Neuronal stem cell (in vitro differentiated cells): Measurements from ENCODE around the gene PCED1B.

ENCODE experiments used
- DNase-seq: peaks from one replicate; pipeline ENCODE4 v3.0.0-alpha.2; 2013; ENCODE audit warnings: low spot score
- H2AFZ ChIP-seq: one replicate; pipeline ENCODE4 v1.6.1; 2013; ENCODE audit warnings: mild to moderate bottlenecking, low read length, inconsistent platforms
- H2AK5ac ChIP-seq: 2 replicates; pipeline ENCODE4 v1.6.1; 2013; ENCODE audit warnings: low read depth, mild to moderate bottlenecking, inconsistent platforms, low read length, moderate library complexity, mixed read lengths
- H2BK120ac ChIP-seq: 2 replicates; pipeline ENCODE4 v1.6.1; 2013; ENCODE audit warnings: low read depth, mild to moderate bottlenecking, inconsistent platforms, low read length, moderate library complexity, mixed read lengths
- H2BK12ac ChIP-seq: one replicate; pipeline ENCODE4 v1.6.1; 2013; ENCODE audit warnings: low read length, inconsistent platforms
- H2BK15ac ChIP-seq: 2 replicates; pipeline ENCODE4 v1.6.1; 2013; ENCODE audit warnings: mild to moderate bottlenecking, low read length, inconsistent platforms, mixed read lengths
- H2BK5ac ChIP-seq: one replicate; pipeline ENCODE4 v1.6.1; 2013; ENCODE audit warnings: inconsistent platforms, mild to moderate bottlenecking, low read length, moderate library complexity
- H3K14ac ChIP-seq: one replicate; pipeline ENCODE4 v1.6.1; 2013; ENCODE audit warnings: low read length, inconsistent platforms
- H3K18ac ChIP-seq: 2 replicates; pipeline ENCODE4 v1.6.1; 2013; ENCODE audit warnings: low read length, inconsistent platforms
- H3K23ac ChIP-seq: 2 replicates; pipeline ENCODE4 v1.6.1; 2013; ENCODE audit warnings: low read depth, mild to moderate bottlenecking, mixed read lengths, low read length, inconsistent platforms; ENCODE audit not compliant: poor library complexity
- H3K27ac ChIP-seq: replicated peaks from 3 replicates; pipeline ENCODE4 v1.5.1; 2013; ENCODE audit warnings: low read length, inconsistent platforms
- H3K27me3 ChIP-seq, 3 experiments: 2 replicates each; pipeline ENCODE4 v1.6.1; 2013; ENCODE audit warnings: low read length in 3 of 3, mild to moderate bottlenecking in 2 of 3, inconsistent platforms in 1 of 3, low read depth in 1 of 3, mixed read lengths in 1 of 3, moderate library complexity in 1 of 3; ENCODE audit not compliant: control insufficient read depth in 3 of 3, insufficient read depth in 3 of 3
- H3K36me3 ChIP-seq, 2 donors: replicated peaks in 1 of 2; 2 replicates each; pipeline ENCODE4 v1.6.1; 2013; ENCODE audit warnings: low read length in 2 of 2; ENCODE audit not compliant: control insufficient read depth in 2 of 2, insufficient read depth in 2 of 2
- H3K4ac ChIP-seq: 2 replicates; pipeline ENCODE4 v1.6.1; 2013; ENCODE audit warnings: inconsistent platforms, mild to moderate bottlenecking, low read length, moderate library complexity
- H3K4me1 ChIP-seq, 2 donors: 1 replicate in 1 of 2; 2 replicates in 1 of 2; pipeline ENCODE4 v1.6.1; 2013; ENCODE audit warnings: low read length in 2 of 2, low read depth in 1 of 2; ENCODE audit not compliant: control insufficient read depth in 2 of 2, insufficient read depth in 1 of 2
- H3K4me2 ChIP-seq: one replicate; pipeline ENCODE4 v1.6.1; 2013; ENCODE audit warnings: mild to moderate bottlenecking, low read length, inconsistent platforms; ENCODE audit not compliant: insufficient read depth, poor library complexity, severe bottlenecking
- H3K4me3 ChIP-seq, 2 donors: 2 replicates each; pipeline ENCODE4 v1.5.1; 2013; ENCODE audit warnings: low read length in 2 of 2, mild to moderate bottlenecking in 2 of 2, inconsistent platforms in 1 of 2, moderate library complexity in 1 of 2
- H3K79me1 ChIP-seq: one replicate; pipeline ENCODE4 v1.6.1; 2013; ENCODE audit warnings: low read depth, mild to moderate bottlenecking, inconsistent platforms, low read length, moderate library complexity
- H3K9ac ChIP-seq: one replicate; pipeline ENCODE4 v1.6.1; 2013; ENCODE audit warnings: mild to moderate bottlenecking, low read depth, low read length, inconsistent platforms; ENCODE audit not compliant: poor library complexity
- H3K9me3 ChIP-seq, 2 donors: replicated peaks in 1 of 2; 2 replicates each; pipeline versions ENCODE3 to v1.6.1; 2013; ENCODE audit warnings: low read length in 2 of 2, mild to moderate bottlenecking in 2 of 2, inconsistent platforms in 1 of 2, low read depth in 1 of 2, mixed read lengths in 1 of 2, moderate library complexity in 1 of 2; ENCODE audit not compliant: control insufficient read depth in 2 of 2, insufficient read depth in 1 of 2
- H4K8ac ChIP-seq: one replicate; pipeline ENCODE4 v1.6.1; 2013; ENCODE audit warnings: low read depth, mild to moderate bottlenecking, inconsistent platforms, low read length, moderate library complexity
- H4K91ac ChIP-seq: one replicate; pipeline ENCODE4 v1.6.1; 2013; ENCODE audit warnings: low read length, low read depth, mild to moderate bottlenecking, inconsistent platforms; ENCODE audit not compliant: poor library complexity
- WGBS, 2 donors: extraction: QIAGEN DNeasy Blood & Tissue Kit; methylation state at CpG; one replicate each; pipeline ENCODE4 v1.1.7; 2013; ENCODE audit warnings: missing lambda C conversion rate in 2 of 2, mixed read lengths in 1 of 2; ENCODE audit not compliant: insufficient read length in 2 of 2, insufficient replicate concordance in 1 of 2; ENCODE audit errors: extremely low coverage in 2 of 2; 5-methylcytosine and 5-hydroxymethylcytosine counted together

PCED1B gene

GRCh38 chr12:47224563-47225133 lies 145.2 kb downstream of the PCED1B start:
- Histone ChIP-seq H3K14ac (no peak overlapping the region), H3K27me3 (no peaks in the 10 kb centered on the region), H4K91ac (no peak overlapping the region), H2BK15ac (no peak overlapping the region), H3K36me3 (no peaks in the 10 kb centered on the region), H3K27ac (no peak overlapping the region), H2BK5ac (no peak overlapping the region), H3K4me3 (no peak overlapping the region), H2BK120ac (no peak overlapping the region), H2AFZ (no peak overlapping the region), H3K18ac (no peak overlapping the region), H3K79me1 (no peaks in the 10 kb centered on the region), H3K4me2 (no peak overlapping the region), H3K4ac (no peak overlapping the region), H2AK5ac (no peak overlapping the region), H3K9ac (no peak overlapping the region), H4K8ac (no peak overlapping the region), H3K9me3 (no peaks in the 10 kb centered on the region), H2BK12ac (no peak overlapping the region), H3K23ac (no peak overlapping the region), H3K4me1 (peaks cover 0 to 9% of the 10 kb centered on the region in 2 donors)
- no CpG with 5 or more reads among the region's 17 CpGs for WGBS, 2 donors
- no peak for DNase-seq

- Histone ChIP-seq H2AK5ac (no peak overlapping the region), H4K8ac (no peak overlapping the region), H3K4me3 (no peak overlapping the region), H4K91ac (no peak overlapping the region), H3K27ac (no peak overlapping the region), H3K4ac (no peak overlapping the region), H3K36me3 (no peaks in the 10 kb centered on the region), H3K27me3 (no peaks in the 10 kb centered on the region), H3K9ac (no peak overlapping the region), H3K18ac (no peak overlapping the region), H2BK120ac (no peak overlapping the region), H3K4me1 (peaks cover 0 to 9% of the 10 kb centered on the region in 2 donors), H2AFZ (no peak overlapping the region), H3K4me2 (no peak overlapping the region), H3K79me1 (no peaks in the 10 kb centered on the region), H2BK15ac (no peak overlapping the region), H3K23ac (no peak overlapping the region), H3K14ac (no peak overlapping the region), H2BK12ac (no peak overlapping the region), H2BK5ac (no peak overlapping the region), H3K9me3 (no peaks in the 10 kb centered on the region)
- DNase-seq = no peak
- WGBS, 2 donors = no CpG with 5 or more reads among the region's 2 CpGs
Observed at GRCh38 chr12:47225356-47225755, 145.9 kb downstream of the PCED1B start.

- no peak overlapping the region for H3K4me3 ChIP-seq
- H3K9me3 ChIP-seq = no peaks in the 10 kb centered on the region
- no peak overlapping the region for H3K4me2 ChIP-seq
- H3K4me1 ChIP-seq = peaks cover 0 to 9% of the 10 kb centered on the region in 2 donors
- WGBS, 2 donors = no CpG with 5 or more reads among the region's 10 CpGs
- H3K36me3 ChIP-seq = no peaks in the 10 kb centered on the region
- H3K27me3 ChIP-seq = no peaks in the 10 kb centered on the region
- H3K18ac ChIP-seq = no peak overlapping the region
- no peak overlapping the region for H4K91ac ChIP-seq
- H2BK5ac ChIP-seq = no peak overlapping the region
- no peak overlapping the region for H3K4ac ChIP-seq
- no peak overlapping the region for H2BK120ac ChIP-seq
- no peak overlapping the region for H2AK5ac ChIP-seq
- H3K23ac ChIP-seq = no peak overlapping the region
- H3K79me1 ChIP-seq = no peaks in the 10 kb centered on the region
- H3K27ac ChIP-seq = no peak overlapping the region
- no peak overlapping the region for H2AFZ ChIP-seq
- H2BK15ac ChIP-seq = no peak overlapping the region
- H4K8ac ChIP-seq = no peak overlapping the region
- H2BK12ac ChIP-seq = no peak overlapping the region
- no peak overlapping the region for H3K9ac ChIP-seq
- no peak overlapping the region for H3K14ac ChIP-seq
- DNase-seq = no peak
Observed at GRCh38 chr12:47226199-47226598, 146.8 kb downstream of the PCED1B start.

- H3K4me2 ChIP-seq = no peak overlapping the region
- H3K14ac ChIP-seq = no peak overlapping the region
- no peak overlapping the region for H3K27ac ChIP-seq
- H2BK5ac ChIP-seq = no peak overlapping the region
- no peak overlapping the region for H4K8ac ChIP-seq
- H3K4me1 ChIP-seq = no peaks in the 10 kb centered on the region
- no peaks in the 10 kb centered on the region for H3K79me1 ChIP-seq
- no peaks in the 10 kb centered on the region for H3K27me3 ChIP-seq
- DNase-seq = no peak
- no peaks in the 10 kb centered on the region for H3K36me3 ChIP-seq
- no peak overlapping the region for H3K4me3 ChIP-seq
- H2BK120ac ChIP-seq = no peak overlapping the region
- no peak overlapping the region for H2AK5ac ChIP-seq
- H3K9ac ChIP-seq = no peak overlapping the region
- WGBS, 2 donors = no CpG with 5 or more reads among the region's 4 CpGs
- no peaks in the 10 kb centered on the region for H3K9me3 ChIP-seq
- H3K4ac ChIP-seq = no peak overlapping the region
- H2BK12ac ChIP-seq = no peak overlapping the region
- no peak overlapping the region for H3K23ac ChIP-seq
- H2BK15ac ChIP-seq = no peak overlapping the region
- H2AFZ ChIP-seq = no peak overlapping the region
- no peak overlapping the region for H4K91ac ChIP-seq
- H3K18ac ChIP-seq = no peak overlapping the region
Observed at GRCh38 chr12:47228802-47229201, 149.4 kb downstream of the PCED1B start.
